Pancreas (tissue), 10 donors: ENCODE results near the gene ZFYVE28. TPM values are rescaled to one million over a fixed set of nuclear protein-coding genes. Genes with fewer than 3 reads are reported as not detected.

Source experiments
- ATAC-seq, 4 donors: fragments of 200-7000 bp; cut with Tn5 transposase; one replicate each; pipeline versions ENCODE4 v1.8.0 to v1.9.1; 2020; ENCODE audit warnings: mild to moderate bottlenecking in 4 of 4, moderate library complexity in 4 of 4
- DNase-seq, 6 donors: peaks; one replicate each; pipeline ENCODE4 v3.0.0-alpha.2; 2020
- FAIRE-seq: peaks from 2 replicates; lab custom pipeline; 2012; peaks lifted over from hg19 to GRCh38; lab: Jason Lieb, UNC
- H3K27ac ChIP-seq, 4 donors: fragments of 200-600 bp; sonication (generic); 1 replicate in 3 of 4; 2 replicates in 1 of 4; pipeline versions ENCODE4 v1.5.0 to v1.8.0; 2020
- H3K27me3 ChIP-seq, 4 donors: fragments of 200-600 bp; one replicate each; pipeline ENCODE4 v1.8.0; 2021
- H3K36me3 ChIP-seq, 3 donors: fragments of 200-600 bp; sonication (generic) in 1 of 3; one replicate each; pipeline versions ENCODE4 v1.5.0 to v1.8.0; 2020 to 2021
- H3K4me1 ChIP-seq, 3 donors: fragments of 200-600 bp; one replicate each; pipeline ENCODE4 v1.8.0; 2021
- H3K4me3 ChIP-seq, 4 donors: fragments of 200-600 bp; sonication (generic) in 2 of 4; one replicate each; pipeline versions ENCODE4 v1.5.0 to v1.8.0; 2020 to 2021
- H3K9me3 ChIP-seq, 4 donors: fragments of 200-600 bp; one replicate each; pipeline ENCODE4 v1.8.0; 2021
- CTCF ChIP-seq, 4 donors: fragments of 200-600 bp; sonication (generic) in 3 of 4; IDR thresholded peaks; one replicate each; pipeline versions ENCODE4 v1.5.0 to v1.8.0; 2021; ENCODE audit warnings: antibody characterized with exemption in 4 of 4
- WGBS, 2 donors: extraction: QIAGEN DNeasy Blood & Tissue Kit; methylation state at CpG; one replicate each; pipeline ENCODE4 v1.1.7; 2013; 5-methylcytosine and 5-hydroxymethylcytosine counted together
- intact Hi-C, 3 donors: fragments of 100-400 bp; cut with DNase I; formaldehyde crosslinking; loops; one replicate each; pipeline versions ENCODE4 v1.11.1 to v1.14.2; 2022
- polyA plus RNA-seq, 2 donors: library from polyadenylated mRNA; stranded (reverse); fragments of 200-250 nt; gene quantifications; one replicate each; pipeline ENCODE4 v1.2.3, GENCODE V29; 2013
- total RNA-seq, 6 donors: library from RNA; stranded (reverse); fragmentation: NEBNext Ultra II Directional in 4 of 6; extraction: Animal tissue kit (Norgen Biotek cat#: 25700) in 4 of 6; gene quantifications; one replicate each; pipeline versions ENCODE4 v1.2.1 to v1.2.4, GENCODE V29; 2021 to 2023
- donor health status: healthy with polysubstance abuse.
- donor health status: DM: no; HTN: no; CAD: no; lungs with moderate emphysema.
- donor health status: DM: no; HTN: no; CAD: no.
- donor health status: control.
- donor health status: control.
- donor health status: Bipolar disorder and iron deficiency.
- donor health status: DM: yes; HTN: yes; CAD: no.
- donor health status: DM: no; HTN: no; CAD: no.
- donor health status: DM: no; HTN: no; CAD: no.
- donor health status: DM: yes; HTN: yes; CAD: no.

ZFYVE28 gene
- total and polyA plus RNA-seq, 8 donors, result 3.8 to 13.4 (median 6.0) TPM

- peak in 3 of 4 donors; percentile 28 to 46 (median 29) for TF ChIP-seq CTCF (IDR thresholded peaks at IDR 0.05)
- Histone ChIP-seq H3K36me3 (no peaks in the 10 kb centered on the region), H3K4me1 (peaks cover 0 to 4% (median 3%) of the 10 kb centered on the region in 3 donors), H3K4me3 (peak overlapping the region; percentile 30 to 63 (median 40)), H3K9me3 (no peaks in the 10 kb centered on the region), H3K27ac (peak overlapping the region in 1 of 4 donors; percentile 17), H3K27me3 (no peaks in the 10 kb centered on the region)
- peak; percentile 60 to 87 (median 66) for DNase-seq
- FAIRE-seq, result no peak
- ATAC-seq, result peak; percentile 88 to 95 (median 95)
- 7 to 13% methylated on average over 50 to 99 of the region's 99 CpGs for WGBS, 2 donors
- intact Hi-C loops, result no loop called here
These were observed 44.0 kb upstream of the ZFYVE28 start for GRCh38 chr4:2462218-2462991.

DNA sequence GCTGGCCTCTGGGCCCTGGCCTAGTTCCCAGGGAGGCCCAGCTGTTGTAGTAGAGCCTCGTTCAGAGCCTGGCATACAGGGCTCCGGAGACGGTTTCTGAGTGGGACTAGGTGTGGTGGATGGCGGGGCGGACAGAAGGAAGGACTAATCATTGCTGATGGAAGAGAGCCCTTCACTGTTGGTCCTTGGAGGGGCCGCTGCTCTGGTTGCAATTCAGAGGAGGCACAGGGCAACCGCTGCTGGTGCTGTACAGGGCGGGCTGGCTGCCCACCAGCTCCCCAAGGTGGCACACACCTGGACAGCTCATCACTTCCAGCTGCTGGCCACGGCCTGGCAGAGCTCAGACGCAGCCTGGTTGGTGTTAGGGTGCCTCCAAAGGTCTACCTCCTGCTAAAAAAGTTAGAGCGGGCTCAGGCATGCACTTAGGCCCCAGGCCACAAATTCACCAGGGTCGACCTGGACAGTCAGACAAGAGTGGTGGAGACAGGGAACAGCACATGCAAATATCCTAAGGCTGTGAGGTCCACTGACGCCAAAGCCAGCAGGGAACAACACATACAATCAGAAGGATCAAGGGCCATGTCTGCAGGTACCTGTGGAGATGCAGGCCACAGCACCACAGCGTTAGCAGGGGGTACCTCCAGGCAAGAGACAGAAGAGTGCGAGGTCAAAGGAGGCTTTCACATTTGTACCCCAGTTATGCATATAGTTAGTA, 43.0 kb upstream of the ZFYVE28 start:
- 87 to 91% methylated on average over 15 of the region's 15 CpGs for WGBS, 2 donors
- intact Hi-C loops, result no loop called here
- Histone ChIP-seq H3K36me3 (no peaks in the 10 kb centered on the region), H3K27me3 (no peaks in the 10 kb centered on the region), H3K4me3 (no peak overlapping the region), H3K4me1 (peaks cover 0 to 4% (median 3%) of the 10 kb centered on the region in 3 donors), H3K27ac (no peak overlapping the region), H3K9me3 (no peaks in the 10 kb centered on the region)
- DNase-seq (peak in 1 of 6 donors; percentile 51), FAIRE-seq (no peak), ATAC-seq (no peak)
- TF ChIP-seq CTCF (IDR thresholded peaks at IDR 0.05), result no peak

DNA sequence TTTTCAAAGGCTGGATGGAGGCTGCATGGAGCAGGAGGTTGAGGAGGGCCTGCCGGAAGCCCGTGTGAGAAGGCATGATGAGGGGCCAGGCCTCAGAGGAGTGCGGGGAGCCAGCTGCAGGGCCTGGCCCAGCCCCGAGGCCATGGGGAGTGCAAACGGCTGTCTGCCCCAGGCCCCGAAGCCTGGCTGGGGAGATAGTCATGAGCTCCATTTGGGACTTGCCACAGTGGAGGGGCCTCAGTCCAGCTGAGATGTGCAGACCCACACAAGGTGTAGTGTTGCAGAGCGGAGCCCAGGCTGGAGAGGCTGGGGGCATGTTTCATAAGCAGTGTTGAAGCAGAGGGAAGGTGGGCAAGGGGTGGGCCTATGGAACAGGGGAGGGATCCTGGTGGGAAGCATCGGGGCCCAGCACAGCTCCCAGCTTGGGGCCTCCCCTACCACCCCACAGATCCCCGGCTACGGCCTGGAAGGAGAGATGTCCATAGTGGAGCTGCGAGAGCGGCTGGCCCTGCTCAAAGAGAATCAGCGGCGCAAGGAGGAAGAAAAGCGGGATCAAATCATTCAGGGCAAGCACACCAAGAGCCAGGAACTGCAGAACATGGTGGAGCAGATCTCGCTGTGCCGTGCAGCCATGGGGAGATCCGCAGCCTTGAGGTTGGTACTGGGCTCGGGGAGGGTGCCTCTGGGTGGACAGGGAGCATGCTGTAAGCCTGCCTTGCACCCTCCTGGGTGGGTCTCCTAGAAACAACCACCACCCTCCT, 41.3 kb upstream of the ZFYVE28 start:
- TF ChIP-seq CTCF (IDR thresholded peaks at IDR 0.05), result no peak
- H3K9me3 ChIP-seq, result no peaks in the 10 kb centered on the region
- no peaks in the 10 kb centered on the region for H3K27me3 ChIP-seq
- no peak overlapping the region for H3K27ac ChIP-seq
- DNase-seq (peak in 1 of 6 donors; percentile 68), FAIRE-seq (no peak), ATAC-seq (no peak)
- peaks cover 0 to 4% (median 3%) of the 10 kb centered on the region in 3 donors for H3K4me1 ChIP-seq
- H3K4me3 ChIP-seq, result no peak overlapping the region
- intact Hi-C loops, result no loop called here
- 92 to 93% methylated on average over 19 of the region's 19 CpGs for WGBS, 2 donors
- H3K36me3 ChIP-seq, result no peaks in the 10 kb centered on the region

DNA sequence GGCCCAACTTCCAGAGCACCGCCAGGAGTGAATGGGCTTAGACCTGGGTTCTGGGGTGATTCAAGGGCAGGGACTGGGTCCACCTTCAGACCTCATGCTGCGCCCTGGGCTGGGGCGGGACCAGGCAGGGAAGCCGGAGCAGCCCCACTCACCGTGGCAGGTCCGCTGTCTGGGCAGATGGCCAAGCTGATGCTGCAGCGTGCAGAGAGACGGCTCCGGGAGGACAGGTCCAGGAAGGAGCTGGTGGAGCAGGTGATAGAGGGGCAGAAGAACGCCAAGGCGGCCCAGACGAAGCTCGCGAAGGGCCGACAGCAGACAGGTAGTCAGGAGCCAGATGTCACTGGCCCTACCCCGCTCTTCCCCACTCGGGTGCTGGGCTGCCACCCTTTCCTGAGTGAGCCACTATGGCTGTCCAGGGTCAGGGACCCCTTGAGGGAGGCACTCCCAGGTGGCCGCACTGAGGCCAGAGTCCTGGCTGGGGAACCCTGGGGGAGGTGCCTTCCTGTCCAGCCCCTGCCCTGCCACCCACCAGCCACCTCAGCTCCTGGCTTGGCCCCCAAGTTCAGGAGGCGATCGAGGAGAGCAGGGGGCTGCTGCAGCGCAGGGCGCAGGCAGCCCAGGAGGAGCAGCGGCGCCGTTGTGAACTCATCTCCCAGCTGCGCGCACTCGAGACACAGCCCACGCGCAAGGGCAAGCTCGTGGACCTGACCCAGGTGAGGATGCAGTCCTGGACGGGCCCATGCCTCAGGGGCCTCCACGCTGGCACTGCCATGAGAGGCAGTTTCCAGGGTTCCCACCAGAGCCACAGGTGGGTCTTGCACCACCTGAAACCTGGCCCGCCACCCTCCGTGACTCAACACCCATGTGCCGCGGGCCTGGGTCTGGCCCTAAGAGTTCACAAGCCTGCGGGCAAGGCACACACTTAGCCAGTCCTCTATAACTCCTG, 40.4 kb upstream of the ZFYVE28 start:
- Histone ChIP-seq H3K4me3 (no peak overlapping the region), H3K27me3 (no peaks in the 10 kb centered on the region), H3K4me1 (peaks cover 0 to 4% (median 3%) of the 10 kb centered on the region in 3 donors), H3K9me3 (no peaks in the 10 kb centered on the region), H3K27ac (no peak overlapping the region), H3K36me3 (no peaks in the 10 kb centered on the region)
- ATAC-seq, result no peak
- WGBS, 2 donors, result 81 to 84% methylated on average over 38 of the region's 38 CpGs
- no peak for FAIRE-seq
- no peak for TF ChIP-seq CTCF (IDR thresholded peaks at IDR 0.05)
- intact Hi-C loops, result no loop called here
- DNase-seq, result peak in 2 of 6 donors; percentile 54 to 81
